SK-N-SH treated with all-trans-retinoic acid at 6 μM for 48 hours (cell line): ENCODE data around the gene GIPC2.
"Not testable (repeated sequence)": the region's sequence is repeated elsewhere in the genome, so short reads cannot be mapped to it uniquely, and the experiment has no call there.

ENCODE experiments used
- BACH2 ChIP-seq: fragments of 250-450 bp; sonication (Bioruptor Pico); IDR thresholded peaks from 2 replicates; pipeline ENCODE4 v1.9.0; 2021; ENCODE audit warnings: mild to moderate bottlenecking, borderline replicate concordance
- ISL1 ChIP-seq: fragments of 250-450 bp; sonication (Bioruptor Pico); IDR thresholded peaks from 2 replicates; pipeline ENCODE4 v2.1.2; 2022; ENCODE audit warnings: mild to moderate bottlenecking, moderate library complexity
- PATZ1 ChIP-seq: fragments of 250-450 bp; sonication (Bioruptor Pico); IDR thresholded peaks from 2 replicates; pipeline ENCODE4 v1.8.0; 2020; ENCODE audit warnings: mild to moderate bottlenecking, moderate library complexity, borderline replicate concordance
- POU6F1 ChIP-seq: fragments of 250-450 bp; sonication (Bioruptor Pico); IDR thresholded peaks from 2 replicates; pipeline ENCODE4 v1.8.0; 2021; ENCODE audit warnings: low read depth, mild to moderate bottlenecking, moderate library complexity, borderline replicate concordance
- ZC3H10 ChIP-seq: fragments of 250-450 bp; sonication (Bioruptor Pico); IDR thresholded peaks from 2 replicates; pipeline ENCODE4 v1.5.1; 2021; ENCODE audit warnings: mild to moderate bottlenecking, moderate library complexity
- ZNF70 ChIP-seq: fragments of 450-650 bp; formaldehyde crosslinking; IDR thresholded peaks from 2 replicates; pipeline ENCODE4 v1.5.0; 2020; ENCODE audit warnings: mild to moderate bottlenecking, moderate library complexity

GRCh38 chr1:78109659-78110058 lies 63.9 kb downstream of the GIPC2 start:
- not testable (repeated sequence) for TF ChIP-seq ZNF70; ISL1 (CRISPR knock-in tag); ZC3H10 (CRISPR knock-in tag); PATZ1 (CRISPR knock-in tag); POU6F1 (CRISPR knock-in tag); BACH2
